ENCODE data around the gene SPATA2. TPM values are rescaled to one million over a fixed set of nuclear protein-coding genes. Genes with fewer than 3 reads are reported as not detected.

Gene SPATA2
- total RNA-seq, 1 donor from 2014 or later, result 4.7 TPM

DNA sequence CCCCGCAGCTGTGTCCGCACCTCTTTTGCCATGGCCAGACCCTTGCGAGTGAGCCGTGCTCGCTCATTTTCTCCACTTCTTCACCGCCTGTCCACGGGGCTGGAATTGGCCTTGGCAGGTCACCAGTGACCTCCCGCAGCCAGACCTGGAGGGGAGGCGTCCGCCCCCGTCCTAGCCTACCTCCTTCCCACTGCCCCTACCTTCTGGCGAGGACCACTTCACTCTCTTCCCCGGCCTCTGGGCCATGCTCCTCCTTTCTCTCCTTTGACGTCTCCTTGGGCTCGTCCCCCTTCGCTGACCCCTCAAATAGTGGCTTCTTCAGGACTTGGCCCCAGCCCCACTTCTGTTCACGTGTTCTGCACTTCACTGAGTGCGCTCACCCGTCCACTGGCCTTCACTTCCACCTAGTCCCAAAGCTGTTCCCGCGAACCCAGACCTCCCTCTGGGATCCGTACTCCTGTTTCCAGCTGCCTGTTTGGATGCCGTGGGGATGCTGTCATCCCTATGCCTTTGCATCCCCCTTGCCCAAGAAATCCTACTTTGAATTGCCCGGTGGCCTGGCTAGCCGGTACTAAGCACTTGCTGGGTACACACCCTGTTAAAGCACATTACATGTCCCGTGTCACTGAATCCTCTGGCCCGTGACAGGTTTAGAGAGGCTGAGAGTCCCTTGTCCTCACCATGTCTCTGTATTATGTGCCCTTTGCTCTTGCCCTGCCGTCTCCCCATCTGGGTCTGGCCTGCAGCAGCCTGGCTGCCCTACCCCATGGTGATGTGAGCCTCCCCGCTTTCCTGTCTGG lies 33.0 kb downstream of the SPATA2 start:
- H3K36me3 ChIP-seq, result peaks cover 0 to 21% of the 10 kb centered on the region in 2 donors
- DNase-seq (ENCODE audit: extremely low spot score in 2 of 2), result no peak
- TF ChIP-seq POLR2AphosphoS5 (IDR thresholded peaks at IDR 0.05; ENCODE audit: insufficient read depth in 1 of 2, low read depth in 1 of 2), result no peak
- TF ChIP-seq, protein P1, sequence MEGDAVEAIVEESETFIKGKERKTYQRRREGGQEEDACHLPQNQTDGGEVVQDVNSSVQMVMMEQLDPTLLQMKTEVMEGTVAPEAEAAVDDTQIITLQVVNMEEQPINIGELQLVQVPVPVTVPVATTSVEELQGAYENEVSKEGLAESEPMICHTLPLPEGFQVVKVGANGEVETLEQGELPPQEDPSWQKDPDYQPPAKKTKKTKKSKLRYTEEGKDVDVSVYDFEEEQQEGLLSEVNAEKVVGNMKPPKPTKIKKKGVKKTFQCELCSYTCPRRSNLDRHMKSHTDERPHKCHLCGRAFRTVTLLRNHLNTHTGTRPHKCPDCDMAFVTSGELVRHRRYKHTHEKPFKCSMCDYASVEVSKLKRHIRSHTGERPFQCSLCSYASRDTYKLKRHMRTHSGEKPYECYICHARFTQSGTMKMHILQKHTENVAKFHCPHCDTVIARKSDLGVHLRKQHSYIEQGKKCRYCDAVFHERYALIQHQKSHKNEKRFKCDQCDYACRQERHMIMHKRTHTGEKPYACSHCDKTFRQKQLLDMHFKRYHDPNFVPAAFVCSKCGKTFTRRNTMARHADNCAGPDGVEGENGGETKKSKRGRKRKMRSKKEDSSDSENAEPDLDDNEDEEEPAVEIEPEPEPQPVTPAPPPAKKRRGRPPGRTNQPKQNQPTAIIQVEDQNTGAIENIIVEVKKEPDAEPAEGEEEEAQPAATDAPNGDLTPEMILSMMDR (IDR thresholded peaks at IDR 0.05), result no peak
- no peak for TF ChIP-seq POLR2A (IDR thresholded peaks at IDR 0.05)

DNA sequence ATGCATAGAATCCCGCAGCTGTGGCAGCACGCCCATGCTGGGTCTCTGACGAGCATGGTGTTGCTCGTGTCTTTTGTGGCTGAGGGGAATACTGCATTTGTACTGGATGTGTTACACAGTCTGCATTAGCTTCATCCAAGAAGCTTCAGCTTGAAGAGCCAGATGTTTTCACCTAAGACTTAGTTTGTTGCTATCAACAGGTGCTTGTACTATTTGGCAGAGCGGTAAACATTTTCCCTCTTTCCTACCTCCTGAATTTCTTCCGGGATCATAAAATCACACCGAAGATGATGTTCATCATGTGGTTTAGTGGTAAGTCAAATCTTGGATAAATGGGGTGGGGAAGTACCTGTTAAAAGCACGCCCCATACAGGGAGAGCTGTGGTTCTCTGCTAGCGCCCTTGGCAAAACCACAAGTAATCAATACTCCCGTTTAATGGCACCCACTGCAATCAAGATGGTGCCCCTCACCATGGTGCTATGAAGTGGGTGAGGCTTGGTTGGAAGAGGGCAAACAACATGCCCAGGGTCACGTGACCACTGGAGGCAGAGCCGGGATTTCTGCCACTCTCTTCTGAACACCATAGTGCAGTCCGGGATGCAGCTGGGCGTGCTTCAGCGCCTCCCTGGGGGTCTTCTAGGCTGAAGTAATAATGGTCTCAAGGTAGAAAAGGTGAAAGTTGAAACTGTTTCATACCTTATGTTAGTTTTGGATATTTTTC lies 34.4 kb downstream of the SPATA2 start:
- intact Hi-C loops (cut with DNase I), result no loop called here
- H3K36me3 ChIP-seq, result peaks cover 0 to 29% of the 10 kb centered on the region in 2 donors
- no peak overlapping the region for H3K4me3 ChIP-seq
- H3K27me3 ChIP-seq, result no peaks in the 10 kb centered on the region
- H3K9me3 ChIP-seq, result no peaks in the 10 kb centered on the region
- H3K4me1 ChIP-seq, result no peaks in the 10 kb centered on the region
- no peak overlapping the region for H3K27ac ChIP-seq
- no peak for DNase-seq (ENCODE audit: extremely low spot score in 2 of 2)
- TF ChIP-seq, protein P1 (IDR thresholded peaks at IDR 0.05), result no peak
- TF ChIP-seq POLR2AphosphoS5 (IDR thresholded peaks at IDR 0.05; ENCODE audit: insufficient read depth in 1 of 2, low read depth in 1 of 2), result no peak
- TF ChIP-seq POLR2A (IDR thresholded peaks at IDR 0.05), result no peak

More for the DNA sequence above, 33.0 kb downstream of the SPATA2 start:
- no peaks in the 10 kb centered on the region for H3K27me3 ChIP-seq
- H3K4me1 ChIP-seq, result no peaks in the 10 kb centered on the region
- intact Hi-C loops (cut with DNase I), result no loop called here
- no peak overlapping the region for H3K27ac ChIP-seq
- no peak overlapping the region for H3K4me3 ChIP-seq
- no peaks in the 10 kb centered on the region for H3K9me3 ChIP-seq

DNA sequence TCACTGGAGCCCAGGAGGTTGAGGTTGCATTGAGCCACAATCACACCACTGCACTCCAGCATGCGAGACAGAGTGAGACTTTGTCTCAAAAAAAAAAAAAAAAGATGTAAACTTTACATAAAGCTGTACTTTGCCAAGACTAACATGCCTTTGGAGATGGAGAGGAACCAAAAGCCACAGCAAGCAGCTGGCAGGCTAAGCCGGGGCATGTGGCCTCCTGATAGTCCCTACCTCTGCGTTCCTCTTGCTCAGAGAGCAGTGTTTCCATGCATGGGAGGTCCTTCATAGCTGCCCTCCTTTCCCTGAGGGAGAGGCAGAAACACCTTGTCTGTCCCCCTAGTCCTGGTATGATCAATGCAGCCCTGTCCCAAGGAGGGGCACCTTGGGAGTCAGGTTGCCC lies 35.2 kb downstream of the SPATA2 start:
- no peak for DNase-seq (ENCODE audit: extremely low spot score in 2 of 2)
- H3K36me3 ChIP-seq, result peaks cover 0 to 30% of the 10 kb centered on the region in 2 donors
- intact Hi-C loops (cut with DNase I), result no loop called here
- no peak overlapping the region for H3K27ac ChIP-seq
- H3K27me3 ChIP-seq, result no peaks in the 10 kb centered on the region
- no peaks in the 10 kb centered on the region for H3K4me1 ChIP-seq
- H3K4me3 ChIP-seq, result no peak overlapping the region
- TF ChIP-seq, protein P1 (IDR thresholded peaks at IDR 0.05), result no peak
- no peak for TF ChIP-seq POLR2A (IDR thresholded peaks at IDR 0.05)
- no peak for TF ChIP-seq POLR2AphosphoS5 (IDR thresholded peaks at IDR 0.05; ENCODE audit: insufficient read depth in 1 of 2, low read depth in 1 of 2)
- H3K9me3 ChIP-seq, result no peaks in the 10 kb centered on the region

DNA sequence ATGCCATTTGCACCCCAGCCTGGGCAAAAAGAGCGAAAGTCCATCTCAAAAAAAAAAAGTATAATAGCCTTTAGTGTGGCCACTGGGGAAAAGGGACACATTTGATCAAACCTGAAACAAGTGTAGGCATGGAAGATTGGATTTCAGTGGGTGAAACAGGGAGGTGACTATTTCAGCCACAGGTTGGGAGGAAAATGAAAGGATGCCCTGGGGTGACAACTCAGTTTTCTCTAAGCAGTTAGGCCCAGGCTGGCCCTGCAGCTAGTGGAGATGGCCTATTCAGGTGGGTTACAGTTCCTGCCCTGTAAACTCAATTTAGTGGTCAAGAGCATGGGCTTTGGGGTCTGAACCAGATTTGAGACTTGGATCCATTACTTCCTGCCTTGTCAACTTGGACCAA lies 36.4 kb downstream of the SPATA2 start:
- no peaks in the 10 kb centered on the region for H3K4me1 ChIP-seq
- peaks cover 0 to 30% of the 10 kb centered on the region in 2 donors for H3K36me3 ChIP-seq
- H3K9me3 ChIP-seq, result no peaks in the 10 kb centered on the region
- no peak overlapping the region for H3K4me3 ChIP-seq
- TF ChIP-seq POLR2A (IDR thresholded peaks at IDR 0.05), result no peak
- no peak for TF ChIP-seq POLR2AphosphoS5 (IDR thresholded peaks at IDR 0.05; ENCODE audit: insufficient read depth in 1 of 2, low read depth in 1 of 2)
- TF ChIP-seq, protein P1 (IDR thresholded peaks at IDR 0.05), result no peak
- intact Hi-C loops (cut with DNase I), result no loop called here
- no peak overlapping the region for H3K27ac ChIP-seq
- no peaks in the 10 kb centered on the region for H3K27me3 ChIP-seq
- no peak for DNase-seq (ENCODE audit: extremely low spot score in 2 of 2)
